Natural killer cell treated with Interleukin-12 subunit alpha and Interleukin-12 subunit beta and Interleukin-15 and Interleukin-18, amount 100 ng/mL, for 72 hours (primary cell): ENCODE data around the gene TSPAN15. TPM values are rescaled to one million over a fixed set of nuclear protein-coding genes. Genes with fewer than 3 reads are reported as not detected.

ENCODE experiments used
- ATAC-seq, 2 donors: fragments of 150-1000 bp; cut with Tn5 transposase in 1 of 2; sonication (Bioruptor Pico), chemical (Tn5 transposase) in 1 of 2; 2 replicates each; pipeline ENCODE4 v1.10.0; 2021
- DNase-seq: peaks from one replicate; pipeline ENCODE4 v3.0.0; 2022; ENCODE audit warnings: low spot score
- H3K27ac Mint-ChIP-seq, 2 donors: 1 replicate in 1 of 2; 2 replicates in 1 of 2; pipeline ENCODE4 v1.8.0; 2022; ENCODE audit warnings: mixed read lengths in 2 of 2, mild to moderate bottlenecking in 1 of 2, moderate library complexity in 1 of 2
- H3K27me3 Mint-ChIP-seq, 2 donors: 1 replicate in 1 of 2; 2 replicates in 1 of 2; pipeline ENCODE4 v1.8.0; 2022; ENCODE audit warnings: mixed read lengths in 2 of 2
- H3K36me3 Mint-ChIP-seq: one replicate; pipeline ENCODE4 v1.8.0; 2022; ENCODE audit warnings: mixed read lengths
- H3K4me1 Mint-ChIP-seq, 2 donors: 1 replicate in 1 of 2; 2 replicates in 1 of 2; pipeline ENCODE4 v1.8.0; 2022; ENCODE audit warnings: low read depth in 2 of 2, mixed read lengths in 2 of 2, mild to moderate bottlenecking in 1 of 2
- H3K4me3 Mint-ChIP-seq: one replicate; pipeline ENCODE4 v1.8.0; 2022; ENCODE audit warnings: mixed read lengths
- H3K9me3 Mint-ChIP-seq: 2 replicates; pipeline ENCODE4 v1.8.0; 2022; ENCODE audit warnings: mixed read lengths
- total RNA-seq, 2 donors: library from RNA; stranded (reverse); gene quantifications; one replicate each; pipeline ENCODE4 v1.2.3, GENCODE V29; 2022

Gene TSPAN15
- 1 to 10 TPM; 1.2 to 1.4 TPM for total RNA-seq

DNA sequence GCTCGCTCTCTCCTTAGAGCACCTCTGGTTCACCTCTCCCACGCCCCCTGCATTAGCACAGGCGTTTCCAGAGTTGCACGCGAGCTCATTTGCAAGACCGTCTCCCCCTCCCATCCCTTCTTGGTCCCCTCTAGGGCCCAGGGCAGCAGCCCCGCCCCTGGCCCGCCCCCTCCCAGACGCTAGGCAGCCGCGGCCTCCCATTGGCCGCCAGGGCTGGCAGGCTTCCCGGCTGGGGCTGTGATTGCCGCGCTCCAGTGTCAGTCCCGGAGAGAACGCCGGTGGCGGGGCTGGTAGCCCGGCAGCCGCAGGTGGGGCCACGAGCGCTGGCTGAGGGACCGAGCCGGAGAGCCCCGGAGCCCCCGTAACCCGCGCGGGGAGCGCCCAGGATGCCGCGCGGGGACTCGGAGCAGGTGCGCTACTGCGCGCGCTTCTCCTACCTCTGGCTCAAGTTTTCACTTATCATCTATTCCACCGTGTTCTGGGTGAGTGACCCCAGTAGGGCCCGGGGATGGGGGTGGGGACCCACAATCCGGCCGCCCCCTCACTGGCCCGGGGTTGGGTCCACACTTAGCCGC, at the start of gene TSPAN15:
Gene TSPAN15 (plus strand): TSS at position 257 of the 575 bp plus-strand sequence. CDS start 130 bp downstream, at position 387.
- Mint-ChIP-seq H3K27me3 (peaks cover 19% of the 10 kb centered on the region in 2 donors), H3K4me1 (peaks cover 5 to 18% of the 10 kb centered on the region in 2 donors), H3K9me3 (no peaks in the 10 kb centered on the region), H3K36me3 (no peaks in the 10 kb centered on the region), H3K27ac (no peak within 1 kb of the TSS), H3K4me3 (peak within 1 kb of the TSS; percentile 80)
- DNase-seq, result peak; percentile 82
- peak; percentile 91 to 96 for ATAC-seq

DNA sequence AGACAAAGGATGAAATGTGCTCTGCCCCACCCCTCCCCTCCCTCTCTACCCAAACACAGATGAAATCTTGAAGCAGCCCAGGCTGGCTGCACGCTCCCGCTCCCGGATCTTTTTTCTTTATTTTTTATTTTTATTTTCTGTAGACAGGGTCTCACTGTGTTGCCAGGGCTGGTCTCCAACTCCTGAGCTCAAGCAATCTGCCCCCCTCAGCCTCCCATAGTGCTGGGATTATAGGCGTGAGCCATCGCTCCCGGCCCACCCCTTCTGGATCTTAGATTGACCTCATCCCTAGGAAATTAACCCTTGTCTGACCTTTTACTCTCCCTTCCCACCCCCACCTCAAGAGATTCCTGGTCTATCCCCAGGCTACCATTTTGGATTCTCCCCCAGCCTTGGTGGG, 48.9 kb upstream of the TSPAN15 start:
- no peaks in the 10 kb centered on the region for H3K36me3 Mint-ChIP-seq
- DNase-seq, result no peak
- H3K4me1 Mint-ChIP-seq, result peaks cover 0 to 6% of the 10 kb centered on the region in 2 donors
- H3K9me3 Mint-ChIP-seq, result no peaks in the 10 kb centered on the region
- H3K27ac Mint-ChIP-seq, result no peak overlapping the region
- no peak overlapping the region for H3K4me3 Mint-ChIP-seq
- ATAC-seq, result no peak
- no peaks in the 10 kb centered on the region for H3K27me3 Mint-ChIP-seq

DNA sequence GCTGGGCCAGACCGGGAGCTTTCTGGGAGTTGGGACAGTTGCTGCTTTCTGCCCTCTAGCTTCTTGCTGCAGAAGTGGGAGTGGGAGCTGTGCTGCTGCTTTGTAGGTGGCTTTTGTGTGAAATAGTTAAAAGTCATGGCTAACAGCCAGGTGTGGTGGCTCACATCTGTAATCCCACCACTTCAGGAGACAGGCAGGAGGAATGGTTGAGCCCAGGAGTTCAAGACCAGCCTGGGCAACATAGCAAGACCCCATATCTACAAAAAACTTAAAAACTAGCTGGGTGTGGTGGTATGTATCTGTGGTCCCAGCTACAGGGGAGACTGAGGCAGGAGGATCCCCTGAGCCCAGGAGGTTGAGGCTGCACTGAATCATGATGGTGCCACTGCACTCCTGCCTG, 48.2 kb upstream of the TSPAN15 start:
- H3K27me3 Mint-ChIP-seq, result no peaks in the 10 kb centered on the region
- no peaks in the 10 kb centered on the region for H3K36me3 Mint-ChIP-seq
- ATAC-seq (no peak), DNase-seq (no peak)
- no peaks in the 10 kb centered on the region for H3K9me3 Mint-ChIP-seq
- H3K4me3 Mint-ChIP-seq, result no peak overlapping the region
- no peak overlapping the region for H3K27ac Mint-ChIP-seq
- peaks cover 6 to 11% of the 10 kb centered on the region in 2 donors for H3K4me1 Mint-ChIP-seq

DNA sequence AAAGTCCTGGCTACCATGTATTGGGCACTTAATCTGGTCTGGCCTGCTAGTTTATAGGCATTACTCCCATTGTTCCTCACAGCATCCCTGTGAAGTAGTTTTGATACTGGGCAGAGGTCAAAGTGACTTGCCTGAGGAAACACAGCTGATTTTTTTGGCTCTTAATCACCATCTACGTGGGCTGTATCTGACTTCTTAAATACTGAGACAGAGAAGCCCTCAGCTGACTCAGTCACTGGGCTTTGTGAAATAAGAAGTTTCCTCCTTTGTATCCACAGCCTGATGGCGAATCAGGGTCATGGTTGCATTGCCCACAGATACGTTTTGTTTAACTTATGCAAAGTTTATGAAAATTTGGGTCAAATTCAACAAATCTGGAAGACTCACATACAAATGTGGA, 47.7 kb upstream of the TSPAN15 start:
- no peak for DNase-seq
- Mint-ChIP-seq H3K4me3 (no peak overlapping the region), H3K4me1 (peaks cover 6 to 14% of the 10 kb centered on the region in 2 donors), H3K36me3 (no peaks in the 10 kb centered on the region), H3K27me3 (no peaks in the 10 kb centered on the region), H3K27ac (no peak overlapping the region), H3K9me3 (no peaks in the 10 kb centered on the region)
- ATAC-seq, result no peak

DNA sequence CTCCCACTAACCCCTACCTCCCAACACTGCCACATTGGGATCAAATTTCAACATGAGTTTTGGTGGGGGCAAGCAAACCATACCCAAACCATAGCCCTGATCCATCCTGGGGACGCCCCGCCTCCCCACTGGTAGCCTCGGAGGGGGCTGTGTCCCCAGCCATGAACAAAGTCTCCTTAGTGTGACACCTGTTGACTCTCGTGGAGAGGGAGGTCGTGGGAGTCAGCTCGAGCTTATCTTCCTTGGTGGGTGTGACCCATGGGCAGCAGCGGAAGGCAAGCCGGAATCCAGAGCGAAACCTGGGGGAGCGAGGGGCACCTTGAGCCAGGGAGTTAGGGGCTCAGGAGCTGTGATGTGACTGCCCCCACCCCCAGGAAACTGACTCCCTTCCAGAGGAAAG, 46.5 kb upstream of the TSPAN15 start:
- Mint-ChIP-seq H3K27ac (peak overlapping the region in 1 of 2 donors; percentile 1), H3K4me3 (no peak overlapping the region), H3K4me1 (peaks cover 6 to 12% of the 10 kb centered on the region in 2 donors)

DNA sequence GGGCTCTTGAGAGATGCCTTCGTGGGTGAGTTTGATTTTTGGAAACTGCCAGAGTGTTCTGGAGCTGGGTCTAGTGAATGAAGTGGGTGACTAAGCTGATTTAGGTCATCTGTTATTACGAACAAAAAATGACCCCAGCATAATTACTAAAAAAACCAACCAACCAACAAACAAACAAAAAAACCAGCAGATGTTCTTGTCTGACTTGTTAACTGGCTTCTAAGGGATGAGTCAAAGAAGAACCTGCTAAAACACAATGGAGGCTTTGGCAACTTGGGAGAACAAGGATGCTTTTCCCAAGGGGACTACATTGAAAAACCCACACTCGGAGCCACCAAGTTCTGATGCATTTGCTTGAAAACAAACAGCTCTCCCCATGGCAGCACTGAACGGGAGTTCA, 46.0 kb upstream of the TSPAN15 start:
- peaks cover 6 to 12% of the 10 kb centered on the region in 2 donors for H3K4me1 Mint-ChIP-seq
- H3K4me3 Mint-ChIP-seq, result no peak overlapping the region
- peak overlapping the region in 1 of 2 donors; percentile 1 for H3K27ac Mint-ChIP-seq
- H3K27me3 Mint-ChIP-seq, result no peaks in the 10 kb centered on the region
- ATAC-seq, result no peak
- DNase-seq, result no peak
- no peaks in the 10 kb centered on the region for H3K9me3 Mint-ChIP-seq
- H3K36me3 Mint-ChIP-seq, result no peaks in the 10 kb centered on the region

More for the DNA sequence above, 46.5 kb upstream of the TSPAN15 start:
- DNase-seq, result peak; percentile 37
- H3K9me3 Mint-ChIP-seq, result no peaks in the 10 kb centered on the region
- no peaks in the 10 kb centered on the region for H3K27me3 Mint-ChIP-seq
- H3K36me3 Mint-ChIP-seq, result no peaks in the 10 kb centered on the region
- ATAC-seq, result no peak

DNA sequence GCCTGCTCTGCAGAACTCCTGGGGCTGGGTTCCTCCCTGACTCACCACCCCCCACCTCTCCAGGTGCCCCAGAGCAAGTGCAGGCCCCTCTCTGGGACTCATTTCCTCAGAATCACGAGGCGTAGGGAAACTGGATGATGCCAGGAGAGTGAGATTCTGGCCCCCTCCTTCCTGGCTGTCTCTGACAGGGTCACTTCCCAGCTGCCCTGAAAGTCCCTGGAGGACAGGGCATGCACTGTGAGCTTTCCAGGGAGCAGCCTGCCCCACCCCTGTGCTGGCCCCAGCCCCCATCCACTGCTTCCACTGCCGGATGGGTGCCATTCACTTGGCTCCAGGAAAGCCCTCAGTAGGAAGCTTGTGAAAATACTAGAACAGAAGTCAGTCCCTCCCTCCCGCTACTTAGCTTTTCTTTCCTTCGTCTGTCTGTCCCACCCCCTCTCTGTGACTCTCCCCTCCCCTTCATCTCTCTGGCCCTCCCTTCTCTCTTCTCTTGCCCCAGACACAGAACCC, 44.9 kb upstream of the TSPAN15 start:
- DNase-seq (no peak), ATAC-seq (no peak)
- Mint-ChIP-seq H3K4me1 (peaks cover 6 to 16% of the 10 kb centered on the region in 2 donors), H3K27ac (no peak overlapping the region), H3K36me3 (no peaks in the 10 kb centered on the region), H3K27me3 (no peaks in the 10 kb centered on the region), H3K9me3 (no peaks in the 10 kb centered on the region), H3K4me3 (no peak overlapping the region)

DNA sequence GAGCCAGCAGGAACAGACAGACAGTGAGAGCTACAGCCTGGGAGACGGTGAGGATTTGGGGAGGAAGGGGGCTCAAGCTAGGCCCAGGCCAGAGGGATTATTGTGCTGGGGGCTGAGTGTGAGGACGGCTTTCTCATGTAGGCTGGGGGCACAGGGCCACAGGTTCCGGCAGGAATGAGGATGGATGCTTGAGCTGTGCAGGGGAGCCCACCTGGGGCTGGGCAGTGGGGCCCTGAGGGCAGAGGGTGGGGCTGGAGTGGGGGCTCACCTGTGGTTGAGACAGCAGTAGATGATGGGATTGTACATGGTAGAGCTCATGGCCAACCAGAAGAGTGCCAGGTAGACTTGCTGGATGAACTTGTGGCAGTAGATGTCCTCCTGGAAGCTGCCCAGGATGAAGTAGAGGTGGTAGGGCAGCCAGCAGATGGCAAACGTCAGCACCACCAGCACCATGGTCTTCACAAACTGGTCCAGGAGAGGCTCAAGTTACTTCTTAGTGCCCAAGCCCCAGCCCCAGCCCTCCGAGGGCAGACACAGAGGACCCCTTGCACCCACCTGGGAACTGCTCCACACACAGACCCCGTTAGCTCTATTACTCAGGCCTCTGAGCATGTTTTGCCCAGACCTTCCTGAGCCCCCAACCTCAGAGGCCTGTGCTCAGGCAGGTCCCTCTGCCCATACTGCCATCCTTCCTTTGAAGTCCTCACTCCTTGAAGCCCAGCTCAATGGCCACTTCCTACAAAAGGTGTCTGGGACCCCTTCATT, 44.3 kb upstream of the TSPAN15 start:
- no peak overlapping the region for H3K27ac Mint-ChIP-seq
- no peaks in the 10 kb centered on the region for H3K9me3 Mint-ChIP-seq
- H3K4me3 Mint-ChIP-seq, result no peak overlapping the region

DNA sequence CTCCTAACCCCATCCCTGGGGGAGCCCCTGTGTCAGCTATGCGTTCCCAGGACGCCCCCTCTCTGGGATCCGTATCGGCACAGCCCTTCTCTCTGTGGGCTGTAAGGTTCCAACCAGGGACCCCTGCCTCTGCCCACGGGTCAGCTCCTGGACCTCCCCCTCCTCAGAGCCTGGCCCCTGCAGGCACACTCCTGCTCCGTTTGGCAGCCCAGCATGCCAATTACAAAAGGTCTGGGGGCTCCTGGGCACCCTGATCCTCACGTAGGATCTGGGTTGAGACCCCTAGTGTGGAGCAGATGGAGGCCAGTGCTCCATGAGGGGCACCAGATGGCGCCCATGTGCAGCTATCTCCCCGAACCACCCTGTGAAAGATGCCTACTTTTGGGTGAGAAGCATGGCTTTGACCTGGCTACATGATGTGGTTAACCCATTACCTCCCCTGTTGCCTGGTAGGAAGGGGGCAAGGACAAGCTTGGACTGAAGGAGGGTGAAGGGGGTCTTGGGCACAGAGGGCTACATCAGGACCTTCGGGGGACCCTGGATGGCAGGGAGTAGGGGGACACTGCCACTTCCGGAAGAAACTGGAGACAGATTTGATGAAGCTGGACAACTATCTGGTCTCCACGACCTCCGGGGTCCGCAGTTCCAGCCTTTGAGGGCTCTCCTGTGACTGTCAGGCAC, 43.5 kb upstream of the TSPAN15 start:
- Mint-ChIP-seq H3K4me3 (peak overlapping the region; percentile 86), H3K9me3 (no peaks in the 10 kb centered on the region), H3K27ac (peak overlapping the region; percentile 84 to 90), H3K4me1 (peaks cover 6 to 14% of the 10 kb centered on the region in 2 donors), H3K27me3 (no peaks in the 10 kb centered on the region), H3K36me3 (no peaks in the 10 kb centered on the region)
- DNase-seq, result peak; percentile 39
- no peak for ATAC-seq

More for the DNA sequence above, 44.3 kb upstream of the TSPAN15 start:
- ATAC-seq (no peak), DNase-seq (no peak)
- Mint-ChIP-seq H3K4me1 (peaks cover 6 to 14% of the 10 kb centered on the region in 2 donors), H3K36me3 (no peaks in the 10 kb centered on the region), H3K27me3 (no peaks in the 10 kb centered on the region)

DNA sequence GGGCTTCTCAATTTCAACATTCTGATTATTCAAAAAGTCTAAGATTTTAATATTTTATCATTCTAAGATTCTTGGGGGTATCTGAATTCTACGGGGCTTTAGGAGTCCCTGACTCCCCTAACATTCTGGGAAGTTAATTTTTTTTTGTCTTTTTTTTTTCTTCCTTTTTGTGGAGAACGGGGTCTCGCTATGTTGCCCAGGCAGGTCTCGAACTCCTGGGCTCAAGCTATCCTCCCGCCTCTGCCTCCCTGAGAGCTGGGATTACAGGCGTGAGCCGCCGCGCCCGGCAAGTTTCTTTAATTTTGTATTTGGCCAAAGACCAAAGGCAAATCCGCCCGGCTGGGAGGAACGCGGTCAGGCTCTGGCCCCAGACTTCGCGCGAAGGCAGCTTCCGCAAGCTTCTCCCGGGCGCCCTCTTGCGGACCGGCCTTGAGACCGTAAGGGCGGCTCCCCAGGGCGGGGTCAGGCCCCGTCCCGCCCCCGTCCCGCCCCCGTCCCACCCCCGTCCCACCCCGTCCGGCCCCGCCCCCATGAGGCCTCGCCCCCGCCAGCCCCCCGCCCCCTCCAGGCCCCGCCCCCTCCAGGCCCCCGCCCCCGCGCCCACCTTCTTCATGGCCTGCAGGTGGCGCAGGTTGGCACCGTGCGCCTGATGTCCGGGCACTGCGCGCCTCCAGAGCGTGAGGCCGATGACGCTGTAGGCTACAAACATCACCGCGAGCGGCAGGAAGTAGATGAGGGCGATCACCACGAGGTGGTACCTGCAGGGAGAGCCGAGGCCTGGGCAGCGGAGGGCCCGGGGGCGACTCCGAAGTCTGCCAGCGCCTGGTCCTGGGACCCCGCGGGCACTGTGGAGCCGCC, 42.7 kb upstream of the TSPAN15 start:
- H3K27me3 Mint-ChIP-seq, result no peaks in the 10 kb centered on the region
- peaks cover 6 to 14% of the 10 kb centered on the region in 2 donors for H3K4me1 Mint-ChIP-seq
- DNase-seq (peak; percentile 91), ATAC-seq (peak; percentile 94)
- no peaks in the 10 kb centered on the region for H3K9me3 Mint-ChIP-seq
- H3K36me3 Mint-ChIP-seq, result no peaks in the 10 kb centered on the region
- H3K4me3 Mint-ChIP-seq, result peak overlapping the region; percentile 86
- H3K27ac Mint-ChIP-seq, result peak overlapping the region; percentile 84 to 90

DNA sequence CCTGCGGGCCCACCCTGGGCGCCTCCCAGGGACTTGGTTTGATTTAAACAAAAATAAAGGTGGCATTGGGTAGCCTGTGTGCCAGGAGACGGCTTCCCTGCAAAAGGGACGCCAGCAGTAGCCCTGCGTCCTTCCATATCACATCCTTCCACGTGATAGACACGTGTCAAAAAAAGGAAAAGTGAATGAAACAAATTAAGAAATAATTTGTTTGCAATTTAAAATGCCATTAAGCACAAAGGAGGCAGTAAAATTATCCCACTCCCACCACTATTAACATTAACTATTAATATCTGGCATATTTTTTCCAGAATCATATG, 42.1 kb upstream of the TSPAN15 start:
- Mint-ChIP-seq H3K27me3 (no peaks in the 10 kb centered on the region), H3K4me3 (peak overlapping the region; percentile 86)

DNA sequence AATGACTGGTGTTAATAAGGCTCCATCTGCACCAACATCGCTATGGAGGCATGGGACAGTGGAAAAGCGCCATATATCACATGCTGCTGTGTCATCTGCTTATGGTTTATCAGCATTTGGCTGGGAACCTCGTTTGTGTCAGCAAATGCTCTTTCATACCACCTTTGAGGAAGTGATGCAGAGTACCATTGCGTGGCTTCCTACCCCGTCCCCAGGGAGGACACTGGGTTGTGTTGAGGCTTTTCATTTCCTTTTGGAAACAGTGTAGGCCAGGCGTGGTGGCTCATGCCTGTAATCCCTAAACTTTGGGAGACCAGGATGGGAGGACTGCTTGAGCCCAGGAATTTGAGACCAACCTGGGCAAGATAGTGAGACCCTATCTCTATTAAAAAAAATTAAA, 41.3 kb upstream of the TSPAN15 start:
- Mint-ChIP-seq H3K36me3 (no peaks in the 10 kb centered on the region), H3K4me3 (no peak overlapping the region), H3K27ac (no peak overlapping the region), H3K27me3 (no peaks in the 10 kb centered on the region), H3K4me1 (peaks cover 6 to 14% of the 10 kb centered on the region in 2 donors), H3K9me3 (no peaks in the 10 kb centered on the region)
- ATAC-seq (no peak), DNase-seq (peak; percentile 28)

More for the DNA sequence above, 42.1 kb upstream of the TSPAN15 start:
- Mint-ChIP-seq H3K27ac (peak overlapping the region in 1 of 2 donors; percentile 84), H3K4me1 (peaks cover 6 to 14% of the 10 kb centered on the region in 2 donors), H3K36me3 (no peaks in the 10 kb centered on the region), H3K9me3 (no peaks in the 10 kb centered on the region)
- ATAC-seq (no peak), DNase-seq (no peak)

DNA sequence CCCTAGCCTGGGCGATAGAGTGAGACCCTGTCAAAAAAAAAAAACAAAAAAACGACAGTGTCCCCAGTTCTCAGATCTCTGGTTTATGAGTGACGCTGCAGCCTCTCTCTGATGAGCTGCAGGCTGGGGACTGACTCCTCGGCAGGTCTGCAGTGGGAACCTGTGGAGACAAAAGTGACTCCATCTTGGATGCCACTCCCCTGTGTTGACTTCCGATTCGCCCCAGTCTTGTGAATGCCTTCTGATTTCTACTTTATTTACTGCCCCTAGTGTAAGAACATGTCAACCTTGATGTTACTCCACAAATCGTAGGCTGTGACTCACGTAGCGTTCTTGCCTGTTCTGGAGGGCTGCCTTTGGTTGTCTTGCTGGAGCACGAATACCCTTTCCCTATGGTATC, 40.8 kb upstream of the TSPAN15 start:
- Mint-ChIP-seq H3K36me3 (no peaks in the 10 kb centered on the region), H3K27ac (no peak overlapping the region), H3K9me3 (no peaks in the 10 kb centered on the region), H3K27me3 (no peaks in the 10 kb centered on the region), H3K4me1 (peaks cover 6 to 14% of the 10 kb centered on the region in 2 donors), H3K4me3 (no peak overlapping the region)
- DNase-seq (peak; percentile 15), ATAC-seq (no peak)
